IMR-90 (cell line): Measurements from ENCODE around the gene ELL3.

Experiments used
- POLR2A ChIP-seq: IDR thresholded peaks from 2 replicates; pipeline ENCODE4 v1.6.1; 2012; ENCODE audit warnings: mild to moderate bottlenecking, low read depth, low read length
- RAD21 ChIP-seq: IDR thresholded peaks from 2 replicates; pipeline ENCODE4 v1.6.1; 2012; ENCODE audit warnings: low read length, improper control_type of control experiment
- TF ChIP-seq, protein P1 (sequence below): conservative IDR thresholded peaks from 2 replicates; pipeline ENCODE4 v1.5.1; 2012; ENCODE audit warnings: mild to moderate bottlenecking, low read depth, low read length, improper control_type of control experiment

- TF ChIP-seq, protein P1, sequence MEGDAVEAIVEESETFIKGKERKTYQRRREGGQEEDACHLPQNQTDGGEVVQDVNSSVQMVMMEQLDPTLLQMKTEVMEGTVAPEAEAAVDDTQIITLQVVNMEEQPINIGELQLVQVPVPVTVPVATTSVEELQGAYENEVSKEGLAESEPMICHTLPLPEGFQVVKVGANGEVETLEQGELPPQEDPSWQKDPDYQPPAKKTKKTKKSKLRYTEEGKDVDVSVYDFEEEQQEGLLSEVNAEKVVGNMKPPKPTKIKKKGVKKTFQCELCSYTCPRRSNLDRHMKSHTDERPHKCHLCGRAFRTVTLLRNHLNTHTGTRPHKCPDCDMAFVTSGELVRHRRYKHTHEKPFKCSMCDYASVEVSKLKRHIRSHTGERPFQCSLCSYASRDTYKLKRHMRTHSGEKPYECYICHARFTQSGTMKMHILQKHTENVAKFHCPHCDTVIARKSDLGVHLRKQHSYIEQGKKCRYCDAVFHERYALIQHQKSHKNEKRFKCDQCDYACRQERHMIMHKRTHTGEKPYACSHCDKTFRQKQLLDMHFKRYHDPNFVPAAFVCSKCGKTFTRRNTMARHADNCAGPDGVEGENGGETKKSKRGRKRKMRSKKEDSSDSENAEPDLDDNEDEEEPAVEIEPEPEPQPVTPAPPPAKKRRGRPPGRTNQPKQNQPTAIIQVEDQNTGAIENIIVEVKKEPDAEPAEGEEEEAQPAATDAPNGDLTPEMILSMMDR, result no peak
- TF ChIP-seq POLR2A (no peak), RAD21 (no peak)
Observed at GRCh38 chr15:43779016-43779415, 2.2 kb upstream of the ELL3 start.
